ENCODE results near the gene CD53. TPM values are rescaled to one million over a fixed set of nuclear protein-coding genes. Genes with fewer than 3 reads are reported as not detected.
"Not testable (repeated sequence)": the region's sequence is repeated elsewhere in the genome, so short reads cannot be mapped to it uniquely, and the experiment has no call there.

Gene CD53
- polyA plus RNA-seq, 3 donors, result 826 to 1,222 (median 1,107) TPM

GRCh38 chr1:110928191-110928590 is 55.2 kb downstream of the CD53 start:
- no peak overlapping the region for H3K4me2 ChIP-seq (replicated peaks; ENCODE audit: extremely low read depth, low read length, poor library complexity, severe bottlenecking)
- no CpG with 5 or more reads among the region's 1 CpG for WGBS (ENCODE audit: insufficient coverage)
- H3K27me3 ChIP-seq (ENCODE audit: control insufficient read depth in 2 of 2, insufficient read depth in 2 of 2, low read length in 2 of 2), result no peaks in the 10 kb centered on the region

DNA sequence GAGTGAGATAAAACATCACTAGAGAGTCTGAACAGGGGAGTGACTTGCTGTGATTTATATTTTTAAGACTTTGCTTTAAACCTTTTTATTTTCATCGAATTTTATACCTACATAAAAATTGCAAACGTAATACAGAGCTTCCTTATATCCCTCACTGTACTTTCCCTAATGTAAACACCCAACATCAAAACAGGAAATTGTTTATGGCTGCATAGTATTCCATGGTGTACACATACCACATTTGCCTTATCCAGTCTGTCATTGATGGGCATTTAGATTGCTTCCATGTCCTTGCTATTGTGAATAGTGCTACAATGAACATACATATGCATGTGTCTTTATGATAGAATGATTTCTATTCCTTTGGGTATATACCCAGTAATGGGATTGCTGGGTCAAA is 56.0 kb downstream of the CD53 start:
- Histone ChIP-seq H3K4me1 (ENCODE audit: control insufficient read depth in 1 of 2, insufficient read depth in 2 of 2, low read length in 2 of 2) (no peaks in the 10 kb centered on the region), H3K9ac (ENCODE audit: insufficient read depth, low read length, poor library complexity, severe bottlenecking) (no peak overlapping the region), H2AFZ (ENCODE audit: insufficient read depth, low read depth, low read length, poor library complexity, severe bottlenecking) (no peak overlapping the region), H3K9me3 (replicated peaks in 1 of 2; ENCODE audit: control insufficient read depth in 1 of 2, insufficient read depth in 1 of 2, low read length in 2 of 2) (peaks cover 0 to 6% of the 10 kb centered on the region in 2 donors), H3K36me3 (replicated peaks in 1 of 2; ENCODE audit: control insufficient read depth in 1 of 2, insufficient read depth in 2 of 2, low read length in 2 of 2) (no peaks in the 10 kb centered on the region), H3K4me2 (replicated peaks; ENCODE audit: extremely low read depth, low read length, poor library complexity, severe bottlenecking) (no peak overlapping the region), H4K20me1 (ENCODE audit: insufficient read depth, low read length) (no peaks in the 10 kb centered on the region), H3K27ac (ENCODE audit: low read depth in 1 of 2, low read length in 2 of 2) (no peak overlapping the region), H3K79me2 (ENCODE audit: insufficient read depth, low read length) (no peaks in the 10 kb centered on the region), H3K27me3 (ENCODE audit: control insufficient read depth in 2 of 2, insufficient read depth in 2 of 2, low read length in 2 of 2) (no peaks in the 10 kb centered on the region), H3K4me3 (replicated peaks in 1 of 3; ENCODE audit: low read depth in 2 of 3, low read length in 3 of 3) (no peak overlapping the region)
- no peak overlapping the region for H3K4me3 Mint-ChIP-seq
- no peak for DNase-seq
- intact Hi-C loops (cut with micrococcal nuclease), result no loop called here
- peaks cover 8% of the 10 kb centered on the region for H3K4me1 Mint-ChIP-seq
- H3K27ac Mint-ChIP-seq, result no peak overlapping the region
- no peaks in the 10 kb centered on the region for H3K27me3 Mint-ChIP-seq (ENCODE audit: low read depth in 3 of 3)
- peaks cover 3 to 23% (median 5%) of the 10 kb centered on the region in 7 donors for H3K9me3 Mint-ChIP-seq
- peaks cover 0 to 3% of the 10 kb centered on the region in 2 donors for H3K36me3 Mint-ChIP-seq
- no peak for TF ChIP-seq CTCF (IDR thresholded peaks at IDR 0.05)
- 100% methylated on average over 1 of the region's 2 CpGs for WGBS (ENCODE audit: insufficient coverage)

More at GRCh38 chr1:110928191-110928590, 55.2 kb downstream of the CD53 start:
- DNase-seq, result peak in 2 of 3 donors; percentile 18 to 31
- H3K9me3 ChIP-seq (replicated peaks in 1 of 2; ENCODE audit: control insufficient read depth in 1 of 2, insufficient read depth in 1 of 2, low read length in 2 of 2), result no peaks in the 10 kb centered on the region
- H3K36me3 ChIP-seq (replicated peaks in 1 of 2; ENCODE audit: control insufficient read depth in 1 of 2, insufficient read depth in 2 of 2, low read length in 2 of 2), result no peaks in the 10 kb centered on the region
- H3K9me3 Mint-ChIP-seq, result peaks cover 3 to 19% (median 3%) of the 10 kb centered on the region in 7 donors
- H3K27me3 Mint-ChIP-seq (ENCODE audit: low read depth in 3 of 3), result no peaks in the 10 kb centered on the region
- no peak overlapping the region for H3K4me3 Mint-ChIP-seq
- no peaks in the 10 kb centered on the region for H4K20me1 ChIP-seq (ENCODE audit: insufficient read depth, low read length)
- no peak overlapping the region for H2AFZ ChIP-seq (ENCODE audit: insufficient read depth, low read depth, low read length, poor library complexity, severe bottlenecking)
- H3K79me2 ChIP-seq (ENCODE audit: insufficient read depth, low read length), result no peaks in the 10 kb centered on the region
- H3K4me1 ChIP-seq (ENCODE audit: control insufficient read depth in 1 of 2, insufficient read depth in 2 of 2, low read length in 2 of 2), result no peaks in the 10 kb centered on the region
- peaks cover 8% of the 10 kb centered on the region for H3K4me1 Mint-ChIP-seq
- no peak overlapping the region for H3K9ac ChIP-seq (ENCODE audit: insufficient read depth, low read length, poor library complexity, severe bottlenecking)
- H3K4me3 ChIP-seq (replicated peaks in 1 of 3; ENCODE audit: low read depth in 2 of 3, low read length in 3 of 3), result no peak overlapping the region
- TF ChIP-seq CTCF (IDR thresholded peaks at IDR 0.05), result no peak
- no peak overlapping the region for H3K27ac Mint-ChIP-seq
- intact Hi-C loops (cut with micrococcal nuclease), result no loop called here
- H3K27ac ChIP-seq (ENCODE audit: low read depth in 1 of 2, low read length in 2 of 2), result no peak overlapping the region
- H3K36me3 Mint-ChIP-seq, result peaks cover 0 to 3% of the 10 kb centered on the region in 2 donors

DNA sequence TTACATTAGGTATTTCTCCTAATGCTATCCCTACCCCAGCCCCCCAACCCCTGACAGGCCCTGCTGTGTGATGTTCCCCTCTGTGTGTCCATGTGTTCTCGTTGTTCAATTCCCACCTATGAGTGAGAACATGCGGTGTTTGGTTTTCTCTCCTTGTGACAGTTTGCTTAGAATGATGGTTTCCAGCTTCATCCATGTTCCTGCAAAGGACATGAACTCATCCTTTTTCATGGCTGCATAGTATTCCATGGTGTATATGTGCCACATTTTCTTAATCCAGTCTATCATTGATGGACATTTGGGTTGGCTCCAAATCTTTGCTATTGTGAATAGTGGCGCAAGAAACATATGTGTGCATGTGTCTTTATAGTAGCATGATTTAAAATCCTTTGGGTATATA is 58.1 kb downstream of the CD53 start:
- H3K36me3 Mint-ChIP-seq; H3K4me1 Mint-ChIP-seq; H3K27ac ChIP-seq (ENCODE audit: low read depth in 1 of 2, low read length in 2 of 2); H3K9ac ChIP-seq (ENCODE audit: insufficient read depth, low read length, poor library complexity, severe bottlenecking); H3K4me3 Mint-ChIP-seq; H3K27ac Mint-ChIP-seq; H3K4me2 ChIP-seq (replicated peaks; ENCODE audit: extremely low read depth, low read length, poor library complexity, severe bottlenecking); H3K27me3 Mint-ChIP-seq (ENCODE audit: low read depth in 3 of 3); H3K36me3 ChIP-seq (replicated peaks in 1 of 2; ENCODE audit: control insufficient read depth in 1 of 2, insufficient read depth in 2 of 2, low read length in 2 of 2); H2AFZ ChIP-seq (ENCODE audit: insufficient read depth, low read depth, low read length, poor library complexity, severe bottlenecking); H3K27me3 ChIP-seq (ENCODE audit: control insufficient read depth in 2 of 2, insufficient read depth in 2 of 2, low read length in 2 of 2); H4K20me1 ChIP-seq (ENCODE audit: insufficient read depth, low read length); H3K4me3 ChIP-seq (replicated peaks in 1 of 3; ENCODE audit: low read depth in 2 of 3, low read length in 3 of 3); DNase-seq; H3K4me1 ChIP-seq (ENCODE audit: control insufficient read depth in 1 of 2, insufficient read depth in 2 of 2, low read length in 2 of 2); intact Hi-C loops (cut with micrococcal nuclease); H3K79me2 ChIP-seq (ENCODE audit: insufficient read depth, low read length): not testable (repeated sequence)
- peaks cover 0 to 14% of the 10 kb centered on the region in 2 donors for H3K9me3 ChIP-seq (replicated peaks in 1 of 2; ENCODE audit: control insufficient read depth in 1 of 2, insufficient read depth in 1 of 2, low read length in 2 of 2)
- no CpG with 5 or more reads among the region's 3 CpGs for WGBS (ENCODE audit: insufficient coverage)
- peaks cover 5 to 31% (median 13%) of the 10 kb centered on the region in 7 donors for H3K9me3 Mint-ChIP-seq
